ENCODE measurements around the gene NAT9.

DNA sequence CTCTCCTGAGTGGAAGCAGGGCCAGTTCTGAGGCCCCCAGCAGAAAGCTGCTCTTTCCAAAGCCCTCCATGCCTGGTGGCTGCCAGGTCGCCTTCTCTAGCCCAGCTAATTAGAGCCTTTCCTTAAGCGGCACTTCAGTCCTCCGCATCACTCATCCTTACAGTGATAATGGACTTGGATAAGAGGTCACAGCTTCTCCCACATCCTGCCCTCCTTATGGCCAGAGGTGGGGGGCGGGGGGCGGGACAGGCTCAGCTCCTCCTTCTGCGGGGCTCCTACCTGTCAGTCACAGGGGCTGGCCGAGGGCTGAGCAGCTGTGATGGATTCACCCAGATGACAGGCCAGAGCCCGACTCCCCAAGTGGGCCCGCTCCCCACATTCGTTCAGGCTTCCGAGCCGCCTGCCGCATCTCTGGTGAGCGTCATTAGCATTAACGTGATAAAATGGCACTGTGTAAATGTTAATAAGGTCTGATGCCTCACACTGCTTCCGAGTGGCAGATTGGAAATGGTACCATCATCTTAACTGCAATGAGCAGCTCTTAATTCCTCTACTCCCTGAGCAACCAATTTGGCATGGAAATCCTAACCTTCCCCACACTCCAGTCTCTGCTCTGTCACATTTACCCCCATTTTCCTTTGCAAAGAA is 42.3 kb upstream of the NAT9 start:
- TF ChIP-seq, protein P1, sequence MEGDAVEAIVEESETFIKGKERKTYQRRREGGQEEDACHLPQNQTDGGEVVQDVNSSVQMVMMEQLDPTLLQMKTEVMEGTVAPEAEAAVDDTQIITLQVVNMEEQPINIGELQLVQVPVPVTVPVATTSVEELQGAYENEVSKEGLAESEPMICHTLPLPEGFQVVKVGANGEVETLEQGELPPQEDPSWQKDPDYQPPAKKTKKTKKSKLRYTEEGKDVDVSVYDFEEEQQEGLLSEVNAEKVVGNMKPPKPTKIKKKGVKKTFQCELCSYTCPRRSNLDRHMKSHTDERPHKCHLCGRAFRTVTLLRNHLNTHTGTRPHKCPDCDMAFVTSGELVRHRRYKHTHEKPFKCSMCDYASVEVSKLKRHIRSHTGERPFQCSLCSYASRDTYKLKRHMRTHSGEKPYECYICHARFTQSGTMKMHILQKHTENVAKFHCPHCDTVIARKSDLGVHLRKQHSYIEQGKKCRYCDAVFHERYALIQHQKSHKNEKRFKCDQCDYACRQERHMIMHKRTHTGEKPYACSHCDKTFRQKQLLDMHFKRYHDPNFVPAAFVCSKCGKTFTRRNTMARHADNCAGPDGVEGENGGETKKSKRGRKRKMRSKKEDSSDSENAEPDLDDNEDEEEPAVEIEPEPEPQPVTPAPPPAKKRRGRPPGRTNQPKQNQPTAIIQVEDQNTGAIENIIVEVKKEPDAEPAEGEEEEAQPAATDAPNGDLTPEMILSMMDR (IDR thresholded peaks at IDR 0.05; ENCODE audit: extremely low read depth in 1 of 2, insufficient read depth in 1 of 2, low read depth in 1 of 2, low read length in 2 of 2): no peak
- no peak for TF ChIP-seq POLR2AphosphoS5 (IDR thresholded peaks at IDR 0.05; ENCODE audit: insufficient read depth, low read depth, low read length)
- TF ChIP-seq POLR2A (IDR thresholded peaks at IDR 0.05; ENCODE audit: low read depth, low read length): no peak
- TF ChIP-seq, protein P2, sequence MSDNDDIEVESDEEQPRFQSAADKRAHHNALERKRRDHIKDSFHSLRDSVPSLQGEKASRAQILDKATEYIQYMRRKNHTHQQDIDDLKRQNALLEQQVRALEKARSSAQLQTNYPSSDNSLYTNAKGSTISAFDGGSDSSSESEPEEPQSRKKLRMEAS (IDR thresholded peaks at IDR 0.05; ENCODE audit: insufficient read depth, insufficient read length): no peak
- no peak for TF ChIP-seq EZH2 (IDR thresholded peaks at IDR 0.05; ENCODE audit: borderline replicate concordance, low read depth, low read length, severe bottlenecking)
- no peak for TF ChIP-seq JUN (IDR thresholded peaks at IDR 0.05; ENCODE audit: borderline replicate concordance, insufficient read depth, insufficient read length, low read depth)
- no peak for TF ChIP-seq FOS (IDR thresholded peaks at IDR 0.05; ENCODE audit: borderline replicate concordance, insufficient read depth, low read length)

Measured in endothelial cell of umbilical vein (primary cell).